Sciatic nerve (tissue), 2 donors: ENCODE data around the gene DNAI1. TPM values are rescaled to one million over a fixed set of nuclear protein-coding genes. Genes with fewer than 3 reads are reported as not detected.
A peak's percentile ranks its signal among the peaks of the same experiment; 100 is the strongest.

Source experiments
- ATAC-seq: fragments of 200-7000 bp; cut with Tn5 transposase; one replicate; pipeline ENCODE4 v1.9.1; 2020; ENCODE audit warnings: mild to moderate bottlenecking, moderate library complexity
- DNase-seq: peaks from one replicate; pipeline ENCODE4 v3.0.0-alpha.2; 2020; ENCODE audit warnings: low spot score
- intact Hi-C: fragments of 100-400 bp; cut with DNase I; formaldehyde crosslinking; loops from one replicate; pipeline ENCODE4 v1.14.2; 2022
- total RNA-seq: library from RNA; stranded (reverse); fragmentation: NEBNext Ultra II Directional; extraction: Animal tissue kit (Norgen Biotek cat#: 25700); gene quantifications from one replicate; pipeline ENCODE4 v1.2.1, GENCODE V29; 2021
- donor health status: DM: no; HTN: no; CAD: no.
- donor health status: DM: no; HTN: no; CAD: no.

Gene DNAI1
- total RNA-seq, 1 donor from 2014 or later, result 0.58 TPM

DNA sequence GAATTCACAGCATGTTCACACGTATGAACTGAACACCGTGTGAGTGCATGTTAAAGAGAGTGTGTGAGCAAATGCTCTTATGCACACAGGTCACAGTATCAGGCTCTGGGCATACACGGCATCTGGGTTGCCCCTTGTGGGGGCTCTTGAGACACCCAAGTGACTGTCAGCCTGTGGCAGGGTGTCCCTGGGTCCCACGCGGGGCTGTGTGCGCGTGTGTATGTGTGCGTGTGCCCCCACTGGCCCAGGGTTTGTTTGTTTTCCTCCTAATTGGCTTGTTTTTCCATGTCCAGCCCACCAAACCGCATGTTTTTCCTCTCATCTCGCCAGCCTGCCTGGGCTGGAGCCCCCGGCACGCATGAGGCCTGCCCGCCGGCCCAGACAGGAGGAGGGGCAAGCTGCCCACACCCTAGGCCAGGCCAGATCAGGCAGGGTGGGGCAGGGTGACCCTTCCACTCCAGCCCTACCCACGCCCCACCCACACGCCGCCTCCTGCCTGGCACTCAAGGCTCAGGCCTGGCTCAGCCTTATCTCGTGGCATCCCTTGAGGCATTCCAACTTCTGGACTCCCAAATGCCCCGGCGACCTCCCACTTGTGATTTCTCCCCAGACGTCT is 102.1 kb downstream of the DNAI1 start:
- intact Hi-C loops, result no loop called here
- ATAC-seq, result peak; percentile 73
- DNase-seq, result no peak

- DNase-seq (no peak), ATAC-seq (no peak)
- intact Hi-C loops, result no loop called here
These were observed 103.6 kb downstream of the DNAI1 start for GRCh38 chr9:34562135-34562745.

DNA sequence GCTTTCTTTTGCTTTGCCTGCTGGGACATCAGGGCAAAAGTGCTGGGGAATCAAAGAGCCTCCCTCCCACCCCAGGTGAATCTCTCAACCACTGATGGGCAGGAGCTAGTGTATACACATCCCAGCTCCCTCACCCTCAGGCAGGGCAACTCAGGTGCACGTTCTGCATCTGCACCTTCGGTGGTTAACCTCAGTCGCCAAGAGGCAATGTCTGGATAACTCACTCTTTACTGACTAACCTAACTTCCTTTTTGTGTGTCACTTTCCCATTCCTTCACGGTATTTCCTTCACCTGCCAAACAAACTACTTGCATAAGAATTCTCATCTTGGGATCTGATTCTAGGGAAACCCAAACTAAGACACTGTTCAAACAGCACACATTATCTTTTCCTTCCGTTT is 104.7 kb downstream of the DNAI1 start:
- ATAC-seq (no peak), DNase-seq (no peak)
- intact Hi-C loops, result no loop called here

DNA sequence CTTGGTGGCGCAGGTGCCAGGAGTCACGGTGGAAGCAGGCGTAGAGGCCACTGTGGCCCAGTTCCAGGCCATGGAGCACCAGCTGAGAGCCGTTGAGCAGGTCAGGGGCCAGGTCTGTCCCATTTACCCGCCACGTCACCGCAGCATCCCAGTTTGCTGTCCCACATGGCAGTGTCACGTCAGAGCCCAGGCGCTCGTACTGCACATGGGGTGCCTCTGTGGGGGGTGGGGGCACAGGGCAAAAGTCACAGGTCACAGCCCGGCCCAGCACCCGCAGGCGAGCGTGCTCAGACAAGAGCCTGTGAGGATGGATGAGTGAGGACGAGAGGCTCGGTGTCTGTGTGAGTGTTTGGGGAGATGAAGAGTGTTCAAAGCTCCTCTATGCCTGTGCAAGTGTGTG is 106.0 kb downstream of the DNAI1 start:
- ATAC-seq, result no peak
- DNase-seq, result no peak
- intact Hi-C loops, result no loop called here

DNA sequence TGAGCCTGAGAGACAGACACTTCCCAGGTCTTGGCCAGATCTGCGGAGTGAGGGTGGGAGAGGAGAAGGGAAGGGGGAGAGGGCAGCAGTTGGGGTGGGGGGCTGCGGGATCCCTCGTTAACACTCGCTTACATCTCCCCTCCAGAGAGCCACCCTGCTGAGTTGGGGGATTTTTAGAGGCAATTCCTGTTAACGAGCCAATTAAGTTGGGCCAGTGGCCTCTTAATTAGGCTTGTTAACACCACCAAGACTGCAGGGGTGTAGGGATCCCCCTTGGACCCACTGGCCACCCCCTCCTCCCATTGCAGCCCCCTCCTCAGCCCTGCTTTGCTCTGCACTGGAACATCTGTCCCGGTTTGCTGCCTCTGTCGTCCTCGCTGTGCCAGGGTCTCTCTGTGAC is 107.3 kb downstream of the DNAI1 start:
- intact Hi-C loops, result no loop called here
- no peak for DNase-seq
- no peak for ATAC-seq

DNA sequence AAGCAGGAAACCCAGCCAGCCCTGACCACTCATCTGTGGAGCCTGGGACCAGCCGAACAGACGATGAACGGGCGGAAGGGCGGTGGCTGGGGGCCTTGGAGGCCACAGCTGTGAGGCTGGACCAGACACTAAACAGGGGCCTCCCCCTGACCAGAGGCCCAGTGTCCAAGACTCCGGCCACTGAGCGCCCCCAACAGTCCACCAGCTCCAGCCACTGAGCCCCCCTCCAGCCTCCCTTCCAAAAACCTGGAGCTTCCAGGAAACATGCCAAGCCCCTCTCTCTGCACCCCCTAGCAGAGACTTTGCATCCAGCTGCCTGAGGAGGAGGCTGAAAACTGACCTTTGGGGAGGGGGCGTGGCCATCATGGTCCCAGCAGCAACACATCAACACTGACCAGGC is 107.7 kb downstream of the DNAI1 start:
- ATAC-seq (no peak), DNase-seq (no peak)
- intact Hi-C loops, result no loop called here

GRCh38 chr9:34566972-34567371 is 108.4 kb downstream of the DNAI1 start:
- ATAC-seq (no peak), DNase-seq (no peak)
- intact Hi-C loops, result no loop called here

DNA sequence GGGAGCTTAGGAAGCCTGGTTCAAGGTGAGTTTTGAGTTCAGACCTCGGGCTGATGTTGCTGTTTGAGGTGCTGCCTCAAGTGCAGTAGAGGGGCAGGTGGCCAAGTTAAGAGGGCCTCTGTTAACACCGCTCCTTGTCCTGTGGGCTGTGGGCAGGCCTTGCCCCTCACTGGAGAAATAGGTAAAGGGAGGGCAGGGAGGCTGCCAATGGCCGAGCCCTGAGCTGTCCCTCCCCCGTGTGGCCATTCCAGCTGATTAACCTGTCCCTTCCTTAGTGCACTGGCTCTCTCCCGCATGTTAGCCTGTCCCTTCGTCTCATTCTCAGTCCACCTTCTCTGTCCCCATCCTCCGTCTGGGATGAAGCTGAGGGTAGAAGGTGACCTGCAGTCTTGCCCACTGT is 109.5 kb downstream of the DNAI1 start:
- intact Hi-C loops, result no loop called here
- ATAC-seq (no peak), DNase-seq (no peak)

- ATAC-seq, result no peak
These were observed 110.2 kb downstream of the DNAI1 start for GRCh38 chr9:34568774-34569173.

DNA sequence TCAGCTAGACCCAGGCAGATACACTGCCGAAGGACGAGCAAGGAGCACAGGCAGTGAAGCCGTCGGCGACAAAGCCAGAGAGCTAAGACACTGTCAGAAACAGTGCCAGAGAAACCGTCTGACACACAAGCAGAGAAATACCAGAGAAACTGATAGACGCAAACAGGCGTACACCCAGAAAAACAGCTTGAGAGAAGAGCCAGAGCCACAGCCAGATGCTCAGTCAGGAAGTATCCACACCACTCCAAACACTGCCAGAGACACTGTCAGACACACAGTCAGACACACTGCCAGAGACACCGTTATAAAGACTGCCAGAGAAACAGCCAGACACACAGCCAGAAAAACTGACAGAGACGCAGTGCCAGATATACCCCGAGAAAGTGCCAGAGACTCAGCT is 111.8 kb downstream of the DNAI1 start:
- intact Hi-C loops, result no loop called here
- ATAC-seq, result no peak
- DNase-seq, result no peak

More at GRCh38 chr9:34568774-34569173, 110.2 kb downstream of the DNAI1 start:
- no peak for DNase-seq
- intact Hi-C loops, result no loop called here

Other genes with a start within 250 kb of the DNAI1 start
- 1.1 TPM for gene KIF24, start 129.5 kb upstream of the DNAI1 start, total RNA-seq
- gene NUDT2, start 129.2 kb upstream of the DNAI1 start, total RNA-seq, result 23.3 TPM
- 6.6 TPM for gene MYORG, start 81.9 kb upstream of the DNAI1 start, total RNA-seq
- gene FAM219A, start 235 bp upstream of the DNAI1 start, total RNA-seq, result 29.8 TPM
- 23.5 TPM for gene ENHO, start 64.2 kb downstream of the DNAI1 start, total RNA-seq
- 23.2 TPM for gene CNTFR, start 130.9 kb downstream of the DNAI1 start, total RNA-seq
- gene RPP25L, start 153.3 kb downstream of the DNAI1 start, total RNA-seq, result 17.0 TPM
- 67.6 TPM for gene DCTN3, start 161.7 kb downstream of the DNAI1 start, total RNA-seq
- 1.2 TPM for gene ARID3C, start 170.3 kb downstream of the DNAI1 start, total RNA-seq
- gene SIGMAR1, start 179.0 kb downstream of the DNAI1 start, total RNA-seq, result 43.6 TPM
- gene GALT, start 187.9 kb downstream of the DNAI1 start, total RNA-seq, result 48.9 TPM
- gene IL11RA, start 193.4 kb downstream of the DNAI1 start, total RNA-seq, result 31.3 TPM
- gene CCL27, start 203.9 kb downstream of the DNAI1 start, total RNA-seq, result not detected
- gene CCL19, start 232.5 kb downstream of the DNAI1 start, total RNA-seq, result 1.3 TPM